ENCODE results near the gene AADAT.

GRCh38 chr4:170017252-170017651 lies 72.5 kb downstream of the AADAT start:
- TF ChIP-seq JUND (IDR thresholded peaks at IDR 0.05; ENCODE audit: low read length) (no peak), BCL11A (IDR thresholded peaks at IDR 0.05; ENCODE audit: low read depth in 2 of 2, low read length in 2 of 2) (no peak), CTCF (IDR thresholded peaks at IDR 0.05; ENCODE audit: control extremely low read depth in 1 of 3, insufficient read depth in 1 of 3, low read depth in 1 of 3, low read length in 3 of 3) (no peak), POLR2A (IDR thresholded peaks at IDR 0.05; ENCODE audit: control extremely low read depth in 1 of 2, low read depth in 2 of 2, low read length in 2 of 2) (no peak), TBP (IDR thresholded peaks at IDR 0.05; ENCODE audit: low read depth, low read length) (no peak), GABPA (IDR thresholded peaks at IDR 0.05; ENCODE audit: borderline replicate concordance, insufficient read depth, low read length) (no peak)

All from H1 (cell line).